ENCODE results near the gene NAV2. TPM values are rescaled to one million over a fixed set of nuclear protein-coding genes. Genes with fewer than 3 reads are reported as not detected.
"Not testable (repeated sequence)": the region's sequence is repeated elsewhere in the genome, so short reads cannot be mapped to it uniquely, and the experiment has no call there.

NAV2 gene
- total RNA-seq, 1 experiment from 2014 or later = 1.8 TPM

DNA sequence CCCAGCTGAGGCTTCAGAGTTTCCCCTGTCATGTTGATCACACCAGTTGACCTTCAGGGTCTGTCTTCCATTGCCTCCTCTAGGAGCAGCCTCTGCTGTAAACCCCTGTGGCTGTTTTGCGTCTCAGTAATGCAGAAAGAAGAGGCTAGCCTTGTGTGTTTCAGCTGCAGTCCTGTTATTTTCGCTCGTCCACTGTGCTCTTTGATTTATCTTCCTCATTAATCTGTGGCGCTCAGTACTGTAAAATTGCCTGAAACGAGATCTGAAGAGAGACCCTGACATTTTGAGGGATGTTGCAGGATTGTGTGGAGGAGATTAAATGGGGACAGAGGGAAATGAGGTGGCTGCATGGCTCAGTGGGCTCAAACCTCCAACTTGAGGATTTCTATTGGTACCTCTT, 283.9 kb downstream of the NAV2 start:
- DNase-seq (ENCODE audit: low spot score) = no peak

DNA sequence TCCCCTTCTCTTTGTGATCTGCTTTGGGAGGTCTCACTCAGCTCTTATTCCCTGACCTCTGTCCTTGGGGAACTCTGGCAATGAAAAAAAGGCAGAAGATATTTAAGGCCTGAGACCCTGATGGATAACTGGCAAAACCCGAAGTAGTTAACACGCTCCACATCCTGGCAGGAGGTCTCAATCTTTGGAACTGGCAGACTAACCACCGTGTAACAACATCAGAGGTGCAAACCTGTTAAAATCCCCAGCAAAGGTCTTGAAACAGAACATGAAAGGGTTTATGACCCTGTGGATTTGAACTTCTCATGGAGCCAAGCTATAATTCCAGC, 287.3 kb downstream of the NAV2 start:
- DNase-seq (ENCODE audit: low spot score) = no peak

DNA sequence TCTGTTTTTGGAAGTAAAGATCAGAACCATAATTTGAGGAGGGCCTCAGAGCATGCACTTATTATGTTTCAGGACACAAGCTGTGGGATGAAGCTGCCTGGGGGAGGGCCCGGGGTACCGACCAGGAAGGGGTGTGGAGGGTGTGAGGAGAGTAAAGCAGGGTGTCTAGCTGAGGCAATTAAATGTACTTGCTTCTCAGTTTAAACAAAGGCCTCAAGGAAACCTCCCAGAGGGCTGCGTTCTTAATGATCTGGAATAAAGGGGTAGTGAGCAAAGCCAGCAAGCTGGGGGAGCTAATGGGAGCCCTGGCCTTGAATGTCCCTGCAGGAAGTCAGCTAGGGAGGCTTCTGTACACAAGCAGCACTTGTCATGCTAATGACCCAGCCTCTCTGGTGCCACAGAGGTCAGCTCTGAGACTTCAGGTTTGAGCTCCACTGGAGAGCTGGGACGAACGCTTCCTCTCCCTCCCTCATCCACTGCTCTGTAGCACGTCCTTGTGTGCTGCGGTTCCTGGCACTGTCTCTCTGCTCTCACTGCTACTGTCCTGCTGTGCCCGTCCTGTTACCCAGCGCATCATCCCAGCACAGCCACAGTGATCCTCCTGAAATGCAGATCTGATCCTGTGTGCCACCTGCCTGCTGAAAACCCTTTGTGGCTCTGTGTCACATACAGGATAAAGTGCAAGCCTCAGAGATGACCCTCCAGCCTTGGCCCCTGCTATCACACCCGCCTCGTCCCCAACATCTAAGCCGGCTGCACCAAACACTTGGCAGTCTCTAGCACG, 287.9 kb downstream of the NAV2 start:
- no peak for DNase-seq (ENCODE audit: low spot score)

DNA sequence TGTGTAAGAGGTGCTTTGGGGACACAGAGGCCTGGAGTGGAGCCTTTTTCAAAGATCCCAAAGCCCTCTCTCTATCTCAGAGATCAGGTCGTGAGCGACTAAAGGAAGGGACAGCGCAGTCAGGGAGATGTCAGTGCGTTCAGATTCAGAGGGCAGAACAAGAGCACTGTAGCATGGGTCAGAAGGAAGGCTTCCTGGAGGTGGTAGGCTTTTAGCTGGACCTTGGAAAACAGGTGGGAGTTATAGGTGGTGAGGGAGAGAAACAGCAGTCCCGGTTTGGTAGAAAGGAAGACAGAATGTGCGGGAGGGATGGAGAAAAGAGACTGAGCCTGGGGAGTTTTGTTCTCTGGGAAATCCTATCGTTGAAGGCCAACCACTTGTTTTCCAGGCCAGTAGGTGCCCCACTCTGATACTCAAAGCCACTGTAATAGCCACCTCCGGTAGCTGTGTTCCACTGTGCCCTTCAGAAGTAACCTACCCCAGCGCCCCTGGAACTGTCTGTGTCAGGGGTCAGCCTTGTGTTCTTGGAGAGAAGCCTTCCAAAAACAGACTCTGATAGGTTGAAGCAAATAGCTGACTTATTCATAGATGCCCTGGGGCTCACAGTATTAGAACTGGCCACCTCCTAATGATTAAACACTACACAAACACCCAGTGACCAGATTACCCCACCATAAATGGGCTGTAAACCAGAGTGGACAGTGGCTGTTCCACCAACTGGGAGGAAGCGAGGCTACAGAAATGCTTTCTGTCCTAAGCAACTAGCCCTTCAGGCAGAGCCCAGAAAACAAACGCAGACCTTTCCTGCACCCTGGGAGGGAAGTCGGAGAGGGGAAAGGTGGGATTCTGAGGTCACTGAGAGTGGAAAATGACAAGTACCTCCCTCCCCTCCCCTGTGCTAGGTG, 289.9 kb downstream of the NAV2 start:
- DNase-seq (ENCODE audit: low spot score) = no peak

DNA sequence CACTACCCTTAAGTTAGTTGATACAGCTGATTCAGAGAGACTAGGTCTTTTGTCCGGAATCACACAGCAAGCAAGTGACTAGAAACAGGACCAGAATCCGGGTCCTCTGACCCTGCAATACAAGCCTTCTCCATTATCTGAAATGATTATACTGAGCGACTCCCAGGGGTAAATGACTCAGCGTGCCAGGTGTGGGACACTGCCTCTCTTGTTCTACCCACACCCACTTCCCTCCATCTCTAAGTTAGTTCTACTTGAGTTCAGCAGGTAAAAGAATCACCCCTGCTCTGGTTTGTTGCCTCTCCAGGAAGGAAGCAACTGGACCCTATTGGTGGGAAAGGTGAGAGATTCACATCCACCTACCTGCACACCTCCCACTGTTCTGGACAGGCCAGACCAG, 290.7 kb downstream of the NAV2 start:
- DNase-seq (ENCODE audit: low spot score) = no peak

DNA sequence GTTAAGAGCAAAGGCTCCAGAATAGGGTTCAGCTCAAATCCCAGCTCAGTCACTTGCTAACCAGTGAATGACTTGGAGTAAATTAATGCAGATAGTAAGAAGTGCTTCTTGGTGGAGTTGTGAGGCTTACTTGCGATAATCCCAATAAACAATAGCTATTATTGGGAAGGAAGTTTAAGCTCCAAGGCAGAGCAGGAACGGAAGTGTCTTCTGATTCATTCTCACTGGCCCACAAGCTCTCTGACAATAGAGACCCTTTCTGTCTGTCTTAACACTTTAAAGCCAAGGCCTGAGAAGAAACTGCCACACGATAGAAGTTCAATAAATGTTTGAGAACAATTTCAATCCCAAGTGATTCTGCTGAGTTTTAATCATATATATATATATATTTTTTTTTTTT, 292.2 kb downstream of the NAV2 start:
- no peak for DNase-seq (ENCODE audit: low spot score)

DNA sequence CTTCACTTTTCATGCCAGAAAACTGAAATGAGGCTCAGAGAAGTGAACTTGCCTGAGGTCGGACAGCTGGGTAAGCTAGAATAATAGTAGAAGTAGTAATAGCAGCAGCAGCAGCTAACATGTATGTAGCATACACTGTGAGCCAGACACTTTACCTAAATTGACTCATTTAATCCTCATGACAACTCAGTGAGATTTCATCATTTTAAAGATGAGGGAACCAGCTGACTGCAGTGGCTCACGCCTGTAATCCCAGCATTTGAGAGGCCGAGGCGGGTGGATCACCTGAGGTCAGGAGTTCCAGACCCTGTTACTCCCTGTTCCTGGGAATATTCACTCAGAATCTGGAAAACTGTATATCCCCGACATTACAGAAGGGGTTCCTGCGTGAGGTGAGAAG, 293.1 kb downstream of the NAV2 start:
- no peak for DNase-seq (ENCODE audit: low spot score)

DNA sequence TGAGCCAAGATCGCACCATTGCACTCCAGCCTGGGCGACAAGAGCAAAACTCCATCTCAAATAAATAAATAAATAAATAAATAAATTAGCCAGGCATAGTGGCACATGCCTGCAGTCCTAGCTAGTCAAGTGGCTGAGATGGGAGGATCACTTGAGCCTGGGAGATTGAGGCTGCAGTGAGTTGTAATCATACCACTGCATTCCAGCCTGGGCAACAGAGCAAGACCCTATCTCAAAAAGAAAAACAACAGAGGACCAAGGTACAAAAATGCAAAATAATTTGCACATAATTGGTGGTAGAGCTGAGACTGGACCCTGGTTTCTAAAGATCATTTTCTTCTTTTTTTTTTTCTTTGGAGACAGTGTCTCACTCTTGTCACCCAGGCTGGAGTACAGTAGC, 294.0 kb downstream of the NAV2 start:
- not testable (repeated sequence) for DNase-seq (ENCODE audit: low spot score)

DNA sequence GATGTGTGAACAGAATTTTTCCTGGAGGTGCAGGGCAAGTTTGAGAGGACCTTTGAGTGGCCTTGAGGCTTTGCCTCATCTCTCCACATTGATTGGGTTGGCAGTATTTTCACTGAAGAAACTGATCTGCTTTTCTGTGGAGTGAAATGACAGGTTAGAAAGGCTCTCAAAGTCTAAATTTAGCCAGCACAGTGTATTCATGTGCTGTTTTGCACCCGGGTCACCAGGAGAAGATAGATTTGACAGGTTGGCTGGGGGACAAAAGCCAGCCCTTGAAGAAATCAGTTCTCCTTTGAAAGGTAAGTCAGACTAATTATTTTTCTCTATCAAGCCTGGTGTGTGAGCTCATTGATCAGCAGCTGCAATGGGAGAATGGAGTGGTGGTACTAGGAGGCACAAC, 294.7 kb downstream of the NAV2 start:
- DNase-seq (ENCODE audit: low spot score) = no peak

DNA sequence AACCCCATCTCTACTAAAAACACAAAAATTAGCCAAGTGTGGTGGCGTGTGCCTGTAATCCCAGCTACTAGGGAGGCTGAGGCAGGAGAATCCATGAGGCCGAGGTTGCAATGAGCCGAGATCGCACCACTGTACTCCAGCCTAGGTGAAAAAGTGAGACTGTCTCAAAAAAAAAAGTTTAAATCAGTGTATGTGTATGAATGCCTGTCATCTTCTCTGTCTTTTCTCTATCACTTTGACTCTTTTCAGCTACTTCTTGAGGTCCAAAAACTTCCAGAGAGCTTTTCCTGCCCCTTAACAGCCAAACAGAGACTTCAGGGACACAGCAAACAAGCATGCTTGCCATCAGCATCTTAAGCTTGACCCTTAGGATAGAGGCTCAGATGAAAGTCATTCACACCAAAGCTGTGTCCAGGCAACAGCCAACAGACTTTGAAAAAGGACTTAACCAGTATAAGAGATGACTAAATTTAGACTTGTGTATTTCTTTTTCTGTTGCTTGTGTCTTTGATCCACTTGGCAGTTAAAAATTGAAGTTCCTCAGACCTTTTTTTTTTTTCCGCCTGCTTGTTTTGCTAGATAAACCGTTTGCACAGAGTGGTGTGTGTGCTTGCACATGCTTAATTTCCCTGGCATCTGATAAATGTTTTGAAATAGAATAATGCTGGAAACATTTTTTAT, 295.7 kb downstream of the NAV2 start:
- DNase-seq (ENCODE audit: low spot score) = no peak

DNA sequence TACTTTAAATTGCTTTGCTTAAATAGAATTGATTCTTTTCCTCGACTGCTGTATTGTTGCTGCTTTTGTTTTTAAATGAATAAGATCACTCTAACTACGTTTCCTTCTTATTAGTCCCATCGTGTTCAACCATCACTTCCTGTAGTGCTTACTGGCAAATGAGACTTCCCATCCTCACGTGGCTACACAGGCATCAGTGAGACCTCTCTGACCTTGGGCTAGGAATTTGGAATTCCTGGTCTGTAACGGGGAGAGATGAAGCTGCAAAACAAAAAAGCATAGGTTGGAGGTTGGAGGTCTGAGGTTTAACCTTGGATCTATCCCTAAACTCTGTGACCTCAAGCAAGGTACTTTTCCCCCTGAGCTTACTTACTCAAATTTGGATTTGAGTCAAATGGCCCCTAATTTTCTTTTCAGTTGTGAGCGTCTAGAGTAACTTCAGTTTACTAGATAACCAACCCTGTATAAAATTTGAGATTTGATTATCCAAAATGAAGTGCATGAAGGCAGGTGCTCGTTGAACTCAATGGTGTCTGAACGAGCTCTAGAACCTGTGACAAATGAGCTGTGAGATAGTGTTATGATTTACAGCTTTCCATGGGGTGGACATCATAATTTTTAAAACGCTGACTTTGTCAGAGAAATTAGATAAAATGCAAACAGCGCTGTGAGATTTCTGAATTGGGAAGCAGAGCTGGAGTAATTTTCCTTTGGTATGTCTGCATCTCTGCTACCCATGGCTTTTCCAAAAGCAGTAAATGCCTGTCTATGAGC, 296.4 kb downstream of the NAV2 start:
- DNase-seq (ENCODE audit: low spot score) = no peak

DNA sequence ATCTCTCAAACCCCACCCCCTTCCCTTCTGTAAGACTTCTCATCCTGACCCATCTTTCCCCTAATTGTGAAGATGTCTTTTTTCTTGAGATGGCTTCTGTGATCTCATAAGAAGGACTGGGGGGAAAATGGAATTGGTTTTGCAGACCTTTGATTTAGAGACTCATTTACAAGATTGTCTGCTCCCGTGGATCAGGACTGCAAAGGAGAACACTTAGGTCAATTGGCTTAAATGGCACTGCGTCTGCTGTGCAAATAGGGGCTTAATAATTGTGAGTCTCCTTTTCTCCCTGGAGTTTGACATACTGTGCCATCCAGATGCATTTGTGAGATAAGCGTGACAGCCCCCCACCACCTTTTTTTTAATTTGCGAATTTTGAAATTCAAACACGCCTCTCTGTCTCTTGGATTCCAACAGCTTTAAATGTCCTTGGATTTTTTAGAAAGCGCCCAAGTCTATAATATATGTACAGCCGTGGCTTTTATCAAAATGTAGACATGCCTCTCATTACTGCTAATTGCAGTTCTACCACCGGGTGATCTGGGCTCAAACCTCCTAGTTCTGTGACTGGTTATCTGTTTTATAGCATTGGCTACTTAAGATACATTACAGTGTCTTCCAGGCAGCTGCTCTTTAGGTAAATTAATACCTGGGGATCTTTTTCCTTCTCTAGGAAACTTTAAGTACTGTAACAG, 297.7 kb downstream of the NAV2 start:
- DNase-seq (ENCODE audit: low spot score) = no peak

DNA sequence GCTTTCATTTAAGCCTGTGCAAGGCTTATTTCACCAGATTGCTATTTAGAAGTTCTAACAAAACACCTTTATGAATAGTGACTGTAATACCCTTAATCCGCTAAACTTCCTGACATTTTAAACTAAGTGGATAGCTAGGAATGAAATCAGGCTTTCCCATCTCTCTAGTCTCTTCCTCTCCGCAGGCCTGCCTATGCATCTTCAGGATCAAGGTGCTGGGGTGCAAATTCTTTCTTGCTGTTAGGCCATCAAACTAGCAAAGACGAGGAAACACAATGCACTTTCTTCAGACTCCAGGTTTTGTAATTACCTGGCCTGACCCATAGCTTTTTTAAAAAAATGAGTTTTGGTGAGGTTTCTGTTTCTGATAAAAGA, 298.2 kb downstream of the NAV2 start:
- DNase-seq (ENCODE audit: low spot score) = no peak

DNA sequence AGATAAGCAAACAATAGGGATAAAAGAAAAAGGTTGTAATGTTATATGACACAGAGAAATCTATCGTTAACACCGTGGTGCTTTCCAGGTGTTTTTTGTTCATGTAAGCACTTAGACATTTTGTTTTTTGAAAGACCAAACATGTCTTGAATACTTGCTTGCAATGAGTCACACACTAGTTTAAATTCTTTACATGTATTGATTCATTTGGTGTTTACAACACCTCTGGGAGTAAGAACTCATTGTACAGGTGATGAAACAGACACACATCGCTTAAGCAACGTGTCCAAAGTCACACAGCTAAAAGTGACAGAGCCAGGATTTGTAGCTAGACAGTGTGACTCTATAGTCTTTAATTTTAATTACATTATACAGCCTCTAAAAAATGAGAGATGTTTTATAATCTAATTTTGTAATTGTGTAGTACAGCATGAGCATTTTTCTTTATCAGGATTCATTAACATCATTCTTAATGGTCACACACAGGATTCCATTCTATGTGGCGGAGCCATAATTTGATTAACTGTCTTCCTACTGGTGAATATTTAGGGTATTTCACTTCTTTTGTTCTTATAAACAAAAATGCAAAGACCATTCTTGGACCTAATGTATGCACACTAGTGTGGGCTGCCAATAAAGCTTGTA, 298.8 kb downstream of the NAV2 start:
- DNase-seq (ENCODE audit: low spot score) = no peak

DNA sequence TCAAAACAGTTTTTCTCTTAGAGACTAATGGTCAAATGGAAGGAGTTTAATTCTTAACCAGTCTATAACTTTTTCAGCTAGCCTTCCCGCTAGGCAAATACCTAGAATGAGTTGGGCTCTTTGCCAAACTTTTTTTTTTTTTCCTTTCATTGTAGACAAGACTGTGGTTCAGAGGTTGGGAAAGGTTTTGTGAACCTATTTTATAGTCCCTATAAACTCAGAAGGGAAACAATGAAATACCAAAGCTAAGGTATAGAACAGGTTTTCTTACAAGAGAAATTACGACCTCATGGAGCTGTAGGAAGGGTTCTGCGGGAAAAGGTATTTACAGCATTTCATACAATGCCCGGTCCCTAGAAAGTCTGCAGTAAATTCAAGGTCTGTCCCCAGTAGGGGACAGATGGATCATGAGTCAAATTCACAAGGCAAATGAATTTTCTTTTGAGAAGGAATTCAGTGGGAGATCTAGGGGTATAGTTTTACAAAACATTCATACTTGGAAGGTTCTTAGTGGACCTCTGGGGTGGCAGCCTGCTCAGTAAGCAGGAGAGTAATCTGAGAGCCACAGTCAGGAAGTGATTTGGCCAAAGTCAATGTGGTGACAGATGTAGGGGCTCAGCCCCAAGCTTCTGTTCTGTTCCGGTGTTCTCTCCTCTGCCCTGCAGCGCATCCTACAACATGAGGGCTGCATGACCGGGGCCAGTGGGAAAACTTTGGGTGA, 300.9 kb downstream of the NAV2 start:
- DNase-seq (ENCODE audit: low spot score) = no peak

DNA sequence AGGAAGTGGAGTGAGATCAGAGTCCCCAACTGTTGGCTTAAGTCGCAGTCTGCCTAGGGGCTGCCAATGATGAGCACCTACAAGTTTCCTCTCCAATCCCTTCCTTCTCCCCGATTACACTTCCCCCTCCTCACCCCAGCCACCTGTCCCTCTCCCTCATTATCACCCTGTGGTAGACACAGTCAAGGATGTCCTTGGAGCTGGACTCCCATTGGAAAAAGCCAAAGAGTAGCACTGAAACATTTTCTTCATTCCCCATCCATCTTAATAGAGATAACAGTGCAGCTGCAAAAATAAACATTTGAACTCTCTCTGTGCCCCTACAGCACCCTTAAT, 301.4 kb downstream of the NAV2 start:
- DNase-seq (ENCODE audit: low spot score) = no peak

DNA sequence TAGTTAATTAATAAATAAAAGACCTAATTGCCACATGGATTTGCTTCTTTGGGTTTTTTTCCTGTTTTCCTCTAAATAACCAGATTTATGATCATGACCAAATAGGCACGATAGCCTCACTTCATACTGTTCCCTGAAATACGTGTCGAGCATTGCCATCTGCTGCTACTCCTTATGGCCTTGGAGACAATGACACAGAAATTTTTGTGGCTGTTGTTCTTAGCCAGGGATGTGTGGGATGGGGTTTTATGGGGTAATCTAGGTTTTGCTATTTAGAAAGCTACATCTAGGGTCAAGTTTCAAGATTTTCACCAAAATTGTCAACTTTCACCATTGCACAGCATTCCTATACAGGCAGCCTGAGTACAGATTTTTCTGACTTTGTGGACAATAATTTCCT, 302.5 kb downstream of the NAV2 start:
- DNase-seq (ENCODE audit: low spot score) = no peak

DNA sequence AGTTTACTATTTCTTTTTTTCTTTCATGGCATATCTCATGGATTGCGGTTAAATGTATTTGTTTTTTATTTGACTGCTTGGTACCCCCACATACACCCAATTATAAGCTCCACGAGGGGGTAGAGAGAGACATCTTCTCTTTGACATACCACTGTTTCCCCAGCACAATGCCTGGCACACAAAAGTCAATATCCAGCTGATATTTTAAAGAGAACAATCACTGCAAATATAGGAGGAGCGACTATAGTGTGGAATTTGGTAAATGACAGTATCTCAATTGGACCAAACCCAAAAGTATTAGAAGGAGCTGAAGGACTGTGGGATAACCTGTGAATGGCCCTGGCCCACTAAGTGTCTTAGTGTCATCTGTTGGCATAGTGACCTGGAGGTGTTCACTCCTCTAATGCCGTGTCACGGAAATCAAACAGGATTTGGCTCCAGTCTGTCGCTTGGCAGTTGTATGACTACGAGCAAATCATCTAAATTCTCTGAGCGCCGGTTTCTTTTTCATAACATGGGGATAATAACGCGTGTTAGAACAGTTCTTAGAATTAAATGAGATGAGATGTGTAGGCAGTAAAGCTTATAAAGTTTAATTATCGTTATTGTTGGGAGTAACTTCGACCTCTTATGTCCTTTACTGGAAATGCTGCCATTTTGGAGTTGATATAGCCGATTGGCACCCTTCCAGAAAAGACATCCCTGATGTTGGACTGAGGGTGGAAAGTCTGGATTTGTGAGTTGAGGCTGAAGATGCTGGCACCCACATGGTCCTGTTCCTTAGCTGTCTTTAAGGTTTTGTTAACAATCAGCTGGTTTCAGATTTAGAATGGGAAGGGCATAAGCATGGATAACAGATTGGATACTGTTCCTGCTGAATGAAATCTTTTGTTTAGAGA, 303.1 kb downstream of the NAV2 start:
- no peak for DNase-seq (ENCODE audit: low spot score)

DNA sequence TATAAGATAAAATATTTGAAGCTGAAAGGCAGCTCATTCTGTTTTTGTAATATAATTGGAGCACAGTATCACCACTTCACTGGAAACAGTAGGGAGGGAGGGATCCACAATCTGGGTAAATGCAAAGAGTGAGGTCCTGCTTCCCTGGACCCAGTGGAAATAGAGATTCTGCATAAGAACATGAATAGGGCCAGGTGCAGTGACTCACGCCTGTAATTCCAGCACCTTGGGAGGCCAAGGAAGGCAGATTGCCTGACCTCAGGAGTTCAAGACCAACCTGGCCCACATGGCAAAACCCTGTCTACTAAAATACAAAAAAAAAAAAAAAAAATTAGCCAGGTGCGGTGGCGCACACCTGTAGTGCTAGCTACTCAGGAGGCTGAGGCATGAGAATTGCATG, 303.9 kb downstream of the NAV2 start:
- no peak for DNase-seq (ENCODE audit: low spot score)

Data from H4 (cell line).